Ishikawa (cell line): ENCODE data around the gene TCL1B.

Source experiments
- CEBPB ChIP-seq: IDR thresholded peaks from 2 replicates; pipeline ENCODE4 v1.6.1; 2012
- CREB1 ChIP-seq: IDR thresholded peaks from 2 replicates; pipeline ENCODE4 v1.6.1; 2012; ENCODE audit warnings: low read depth
- EGR1 ChIP-seq: IDR thresholded peaks from 2 replicates; pipeline ENCODE4 v1.6.1; 2012
- EP300 ChIP-seq: IDR thresholded peaks from 2 replicates; pipeline ENCODE4 v1.6.1; 2012; ENCODE audit warnings: borderline replicate concordance
- FOXM1 ChIP-seq: IDR thresholded peaks from 2 replicates; pipeline ENCODE4 v1.6.1; 2012; ENCODE audit warnings: low read depth, borderline replicate concordance
- MAX ChIP-seq: IDR thresholded peaks from 2 replicates; pipeline ENCODE4 v1.6.1; 2012
- NFIC ChIP-seq: IDR thresholded peaks from 2 replicates; pipeline ENCODE4 v1.6.1; 2012
- RAD21 ChIP-seq: IDR thresholded peaks from 2 replicates; pipeline ENCODE4 v1.6.1; 2012; ENCODE audit warnings: low read depth
- REST ChIP-seq: IDR thresholded peaks from 2 replicates; pipeline ENCODE4 v1.6.1; 2012; ENCODE audit warnings: low read depth, mild to moderate bottlenecking
- TAF1 ChIP-seq: IDR thresholded peaks from 2 replicates; pipeline ENCODE4 v1.6.1; 2012; ENCODE audit warnings: low read depth, mild to moderate bottlenecking
- TCF12 ChIP-seq: IDR thresholded peaks from 2 replicates; pipeline ENCODE4 v1.6.1; 2012; ENCODE audit warnings: low read depth
- TEAD4 ChIP-seq: IDR thresholded peaks from 2 replicates; pipeline ENCODE4 v1.6.1; 2012
- USF1 ChIP-seq: IDR thresholded peaks from 2 replicates; pipeline ENCODE4 v1.6.1; 2012
- YY1 ChIP-seq: IDR thresholded peaks from 2 replicates; pipeline ENCODE4 v1.6.1; 2012; ENCODE audit warnings: low read depth

- TF ChIP-seq YY1 (no peak), EP300 (no peak), EGR1 (no peak), MAX (no peak), REST (no peak), NFIC (no peak), TEAD4 (no peak), TCF12 (no peak), RAD21 (no peak), FOXM1 (no peak), TAF1 (no peak), CEBPB (no peak), CREB1 (no peak), USF1 (no peak)
Observed at GRCh38 chr14:95739356-95739755, 53.1 kb downstream of the TCL1B start.
